Glutamatergic neuron (in vitro differentiated cells): Measurements from ENCODE around the gene CRYBG1. TPM values are rescaled to one million over a fixed set of nuclear protein-coding genes. Genes with fewer than 3 reads are reported as not detected.

Source experiments
- DNase-seq: peaks from one replicate; pipeline ENCODE4 v3.0.0; 2022
- H3K27ac Mint-ChIP-seq: one replicate; pipeline ENCODE4 v1.8.0; 2020; ENCODE audit warnings: mild to moderate bottlenecking, mixed read lengths, inconsistent platforms; ENCODE audit not compliant: unreplicated experiment
- H3K27me3 Mint-ChIP-seq: one replicate; pipeline ENCODE4 v1.8.0; 2020; ENCODE audit warnings: mild to moderate bottlenecking, moderate library complexity, mixed read lengths, inconsistent platforms; ENCODE audit not compliant: unreplicated experiment
- H3K36me3 Mint-ChIP-seq: one replicate; pipeline ENCODE4 v1.8.0; 2020; ENCODE audit warnings: mild to moderate bottlenecking, mixed read lengths, inconsistent platforms; ENCODE audit not compliant: unreplicated experiment
- H3K4me1 Mint-ChIP-seq: one replicate; pipeline ENCODE4 v1.8.0; 2020; ENCODE audit warnings: mild to moderate bottlenecking, low read depth, mixed read lengths, inconsistent platforms; ENCODE audit not compliant: unreplicated experiment
- H3K4me3 Mint-ChIP-seq: one replicate; pipeline ENCODE4 v1.8.0; 2020; ENCODE audit warnings: mild to moderate bottlenecking, mixed read lengths, inconsistent platforms; ENCODE audit not compliant: unreplicated experiment
- H3K9me3 Mint-ChIP-seq: one replicate; pipeline ENCODE4 v1.8.0; 2020; ENCODE audit warnings: mild to moderate bottlenecking, moderate library complexity, mixed read lengths, inconsistent platforms; ENCODE audit not compliant: unreplicated experiment
- total RNA-seq: library from RNA; stranded (reverse); fragmentation: NEBNext Ultra II Directional; extraction: Animal tissue kit (Norgen Biotek cat#: 25700); gene quantifications from one replicate; pipeline ENCODE4 v1.2.1, GENCODE V29; 2021; ENCODE audit not compliant: unreplicated experiment
- TF ChIP-seq, protein P1 (sequence below): fragments of 200-600 bp; sonication (generic); IDR thresholded peaks from one replicate; pipeline ENCODE4 v1.5.0; 2021; ENCODE audit not compliant: partially characterized antibody, unreplicated experiment

Gene CRYBG1
- total RNA-seq, 1 donor from 2014 or later = 0.15 TPM

DNA sequence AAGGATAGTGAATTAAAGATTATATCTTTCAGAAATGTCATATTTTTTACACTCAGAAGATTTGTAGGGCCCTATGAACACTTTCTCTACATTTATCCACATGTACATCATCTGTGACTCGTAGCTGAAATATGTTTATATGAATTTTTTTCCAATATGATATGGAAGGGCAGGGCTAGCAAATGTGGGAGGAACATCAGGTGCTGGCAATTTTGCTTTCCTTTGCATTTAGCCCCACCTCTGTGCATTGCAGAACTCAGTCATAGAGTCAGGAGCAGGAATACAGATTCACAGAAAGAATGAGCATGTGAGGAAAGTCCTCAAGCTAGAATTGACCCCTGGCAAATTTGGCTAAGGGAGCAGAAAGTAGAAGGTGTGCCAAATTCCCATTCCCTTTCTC lies 129.9 kb downstream of the CRYBG1 start:
- Mint-ChIP-seq H3K27ac (no peak overlapping the region), H3K27me3 (no peaks in the 10 kb centered on the region)

DNA sequence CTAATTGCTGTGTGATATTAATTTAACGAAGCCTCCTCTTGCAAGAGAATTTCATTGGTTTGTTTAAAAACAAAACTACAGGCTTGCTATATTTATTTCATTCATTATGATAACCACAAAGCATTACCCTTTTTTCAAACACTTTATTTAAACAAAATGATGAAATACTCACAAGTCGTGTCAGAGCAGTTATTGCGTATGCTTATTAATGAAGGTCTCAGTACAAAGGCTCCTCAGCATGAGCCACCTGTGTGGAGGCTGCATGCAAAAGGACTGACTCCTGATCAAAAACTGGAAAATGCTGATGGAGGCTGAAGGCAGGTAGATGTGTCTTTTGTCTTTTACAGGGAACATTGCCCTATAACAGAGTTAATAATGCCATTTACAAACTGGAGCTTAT lies 130.5 kb downstream of the CRYBG1 start:
- TF ChIP-seq, protein P1, sequence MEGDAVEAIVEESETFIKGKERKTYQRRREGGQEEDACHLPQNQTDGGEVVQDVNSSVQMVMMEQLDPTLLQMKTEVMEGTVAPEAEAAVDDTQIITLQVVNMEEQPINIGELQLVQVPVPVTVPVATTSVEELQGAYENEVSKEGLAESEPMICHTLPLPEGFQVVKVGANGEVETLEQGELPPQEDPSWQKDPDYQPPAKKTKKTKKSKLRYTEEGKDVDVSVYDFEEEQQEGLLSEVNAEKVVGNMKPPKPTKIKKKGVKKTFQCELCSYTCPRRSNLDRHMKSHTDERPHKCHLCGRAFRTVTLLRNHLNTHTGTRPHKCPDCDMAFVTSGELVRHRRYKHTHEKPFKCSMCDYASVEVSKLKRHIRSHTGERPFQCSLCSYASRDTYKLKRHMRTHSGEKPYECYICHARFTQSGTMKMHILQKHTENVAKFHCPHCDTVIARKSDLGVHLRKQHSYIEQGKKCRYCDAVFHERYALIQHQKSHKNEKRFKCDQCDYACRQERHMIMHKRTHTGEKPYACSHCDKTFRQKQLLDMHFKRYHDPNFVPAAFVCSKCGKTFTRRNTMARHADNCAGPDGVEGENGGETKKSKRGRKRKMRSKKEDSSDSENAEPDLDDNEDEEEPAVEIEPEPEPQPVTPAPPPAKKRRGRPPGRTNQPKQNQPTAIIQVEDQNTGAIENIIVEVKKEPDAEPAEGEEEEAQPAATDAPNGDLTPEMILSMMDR = no peak
- no peak for DNase-seq
- Mint-ChIP-seq H3K9me3 (no peaks in the 10 kb centered on the region), H3K27ac (no peak overlapping the region), H3K4me3 (no peak overlapping the region), H3K36me3 (no peaks in the 10 kb centered on the region), H3K4me1 (no peaks in the 10 kb centered on the region), H3K27me3 (no peaks in the 10 kb centered on the region)

More for the DNA sequence above, 129.9 kb downstream of the CRYBG1 start:
- H3K4me1 Mint-ChIP-seq = no peaks in the 10 kb centered on the region
- no peaks in the 10 kb centered on the region for H3K9me3 Mint-ChIP-seq
- TF ChIP-seq, protein P1 = no peak
- no peak for DNase-seq
- H3K4me3 Mint-ChIP-seq = no peak overlapping the region
- H3K36me3 Mint-ChIP-seq = no peaks in the 10 kb centered on the region

DNA sequence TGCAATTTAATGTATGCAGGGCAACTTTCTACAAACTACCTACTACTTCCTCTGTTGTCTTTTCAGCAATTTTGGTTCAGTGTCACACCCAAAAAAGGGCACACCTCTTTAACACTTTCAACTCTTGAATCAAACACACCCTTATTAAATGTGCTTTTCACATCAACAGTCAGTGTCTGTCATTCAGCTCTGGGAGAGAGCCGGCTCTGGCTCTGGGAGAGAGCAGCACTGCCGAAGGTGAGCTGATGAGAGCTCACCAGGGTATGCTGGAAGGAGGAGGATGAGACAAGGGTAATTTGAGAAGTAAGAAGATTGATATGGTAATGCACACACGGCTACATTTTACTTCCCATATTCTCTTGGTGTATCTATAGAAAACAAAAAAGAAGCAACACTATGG lies 134.5 kb downstream of the CRYBG1 start:
- Mint-ChIP-seq H3K27me3 (no peaks in the 10 kb centered on the region), H3K9me3 (no peaks in the 10 kb centered on the region), H3K4me3 (no peak overlapping the region), H3K36me3 (no peaks in the 10 kb centered on the region), H3K27ac (no peak overlapping the region), H3K4me1 (no peaks in the 10 kb centered on the region)
- DNase-seq = no peak
- TF ChIP-seq, protein P1 = no peak

DNA sequence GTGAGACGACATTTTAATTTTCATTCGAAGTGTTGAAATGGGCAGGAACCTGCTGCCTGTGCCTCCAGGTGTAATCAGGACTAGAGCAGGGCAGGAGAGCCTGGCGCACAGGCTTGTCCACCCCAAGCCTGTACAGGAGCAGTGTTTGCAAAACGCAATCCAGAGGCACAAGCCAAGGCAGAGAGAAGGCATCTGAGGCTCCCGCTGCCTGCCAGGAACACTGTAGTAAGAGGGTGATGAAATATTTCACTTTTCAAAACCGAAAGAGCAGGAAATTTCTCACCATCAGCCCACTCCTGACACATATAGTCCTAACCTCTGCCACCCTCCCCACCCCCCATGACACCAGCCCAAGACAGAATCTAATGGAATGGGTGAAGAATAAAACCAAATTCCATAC lies 136.3 kb downstream of the CRYBG1 start:
- TF ChIP-seq, protein P1 = no peak
- Mint-ChIP-seq H3K4me1 (no peaks in the 10 kb centered on the region), H3K27ac (no peak overlapping the region), H3K4me3 (no peak overlapping the region), H3K9me3 (no peaks in the 10 kb centered on the region), H3K36me3 (no peaks in the 10 kb centered on the region), H3K27me3 (no peaks in the 10 kb centered on the region)
- no peak for DNase-seq

DNA sequence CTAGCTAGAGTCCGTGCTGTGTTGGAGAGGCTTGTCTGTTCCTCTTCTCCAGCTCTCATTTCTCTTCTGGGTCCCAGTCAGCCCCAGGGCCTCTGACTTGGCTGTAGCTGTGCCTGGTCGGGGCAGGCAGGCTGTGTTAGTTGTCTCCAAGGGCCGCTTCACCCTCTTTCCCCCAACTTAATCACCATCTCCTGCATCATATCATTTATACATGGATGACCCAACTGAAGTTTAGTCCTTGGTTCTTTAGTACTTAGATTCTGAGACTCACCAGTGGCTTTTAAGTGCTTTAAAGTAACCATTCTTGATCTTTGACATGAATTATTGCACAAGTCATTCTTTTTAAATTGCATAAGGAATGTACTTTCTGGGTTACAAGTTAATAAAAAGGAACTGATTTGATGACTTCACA lies 141.4 kb downstream of the CRYBG1 start:
- DNase-seq = no peak
- Mint-ChIP-seq H3K27me3 (no peaks in the 10 kb centered on the region), H3K9me3 (no peaks in the 10 kb centered on the region), H3K4me1 (no peaks in the 10 kb centered on the region), H3K4me3 (no peak overlapping the region), H3K27ac (no peak overlapping the region), H3K36me3 (no peaks in the 10 kb centered on the region)
- TF ChIP-seq, protein P1 = no peak
